Urinary bladder (tissue), 4 donors: Measurements from ENCODE around the gene HBB. TPM values are rescaled to one million over a fixed set of nuclear protein-coding genes. Genes with fewer than 3 reads are reported as not detected.

ENCODE experiments used
- DNase-seq: peaks from one replicate; pipeline ENCODE4 v3.0.0-alpha.2; 2015; ENCODE audit errors: extremely low spot score
- H3K27ac ChIP-seq: one replicate; pipeline ENCODE4 v1.5.1; 2013; ENCODE audit warnings: low read depth, mild to moderate bottlenecking, moderate library complexity
- H3K36me3 ChIP-seq: one replicate; pipeline ENCODE4 v1.6.1; 2013; ENCODE audit warnings: mild to moderate bottlenecking, moderate library complexity; ENCODE audit not compliant: insufficient read depth
- H3K4me1 ChIP-seq: one replicate; pipeline ENCODE4 v1.6.1; 2013; ENCODE audit warnings: mild to moderate bottlenecking, moderate library complexity; ENCODE audit not compliant: insufficient read depth
- H3K4me3 ChIP-seq: one replicate; pipeline ENCODE4 v1.5.1; 2013; ENCODE audit warnings: low read depth, low read length
- WGBS: extraction: QIAGEN DNeasy Blood & Tissue Kit; methylation state at CpG from one replicate; pipeline ENCODE4 v1.1.7; 2013; 5-methylcytosine and 5-hydroxymethylcytosine counted together
- polyA plus RNA-seq: library from polyadenylated mRNA; stranded (reverse); fragments of 200-250 nt; gene quantifications from one replicate; pipeline ENCODE4 v1.2.3, GENCODE V29; 2013
- total RNA-seq: library from RNA; depleted of rRNA; stranded (reverse); fragments of >200 nt; gene quantifications from one replicate; pipeline ENCODE4 v1.2.3, GENCODE V29; 2014
- donor health status: healthy with polysubstance abuse.
- donor health status: healthy.

The HBB gene
- total and polyA plus RNA-seq, 2 donors = 10.1 to 394 TPM

DNA sequence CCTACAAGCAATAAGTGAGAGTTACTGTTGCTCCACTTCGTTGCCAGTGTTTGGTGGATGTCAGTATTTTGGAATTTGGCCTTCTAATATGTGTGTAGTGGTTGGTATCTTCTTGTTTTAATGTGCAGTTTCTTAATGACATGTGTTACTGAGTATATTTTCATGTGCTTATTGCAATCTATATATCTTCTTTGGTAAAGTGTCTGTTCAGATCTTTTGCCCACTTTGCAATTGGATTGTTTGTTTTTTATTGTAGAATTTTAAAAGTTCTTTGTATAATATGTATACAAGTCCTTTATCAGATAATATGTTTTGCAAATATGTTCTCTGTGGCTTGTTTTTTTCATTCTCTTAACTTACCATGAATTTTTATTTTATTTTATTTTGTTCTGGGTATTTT lies 34.1 kb downstream of the HBB start:
- DNase-seq = no peak
- no peaks in the 10 kb centered on the region for H3K4me1 ChIP-seq
- WGBS = 25% methylated on average over 1 of the region's 1 CpG
- H3K36me3 ChIP-seq = no peaks in the 10 kb centered on the region
- H3K27ac ChIP-seq = no peak overlapping the region
- H3K4me3 ChIP-seq = no peak overlapping the region

DNA sequence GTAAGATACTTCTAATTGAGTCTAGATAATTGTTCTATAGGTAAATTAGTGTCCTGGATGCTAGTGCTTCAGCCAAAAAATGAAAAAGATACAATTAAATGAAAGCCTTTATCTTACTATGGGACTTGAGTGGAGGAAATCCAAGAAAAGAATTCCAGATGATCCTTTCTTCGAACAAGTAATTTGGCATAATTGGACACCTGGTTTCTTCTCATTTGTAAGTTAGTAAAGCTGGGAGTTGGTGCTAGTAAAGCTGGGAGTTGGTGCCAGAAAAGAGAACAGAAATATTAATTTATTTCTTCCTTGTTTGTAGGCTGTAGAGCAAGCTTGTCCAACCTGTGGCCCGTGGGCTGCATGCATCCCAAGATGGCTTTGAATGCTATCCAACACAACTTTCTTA lies 38.7 kb downstream of the HBB start:
- Histone ChIP-seq H3K36me3 (no peaks in the 10 kb centered on the region), H3K4me3 (no peak overlapping the region), H3K4me1 (no peaks in the 10 kb centered on the region), H3K27ac (no peak overlapping the region)
- no peak for DNase-seq
- WGBS = 85% methylated on average over 2 of the region's 2 CpGs

DNA sequence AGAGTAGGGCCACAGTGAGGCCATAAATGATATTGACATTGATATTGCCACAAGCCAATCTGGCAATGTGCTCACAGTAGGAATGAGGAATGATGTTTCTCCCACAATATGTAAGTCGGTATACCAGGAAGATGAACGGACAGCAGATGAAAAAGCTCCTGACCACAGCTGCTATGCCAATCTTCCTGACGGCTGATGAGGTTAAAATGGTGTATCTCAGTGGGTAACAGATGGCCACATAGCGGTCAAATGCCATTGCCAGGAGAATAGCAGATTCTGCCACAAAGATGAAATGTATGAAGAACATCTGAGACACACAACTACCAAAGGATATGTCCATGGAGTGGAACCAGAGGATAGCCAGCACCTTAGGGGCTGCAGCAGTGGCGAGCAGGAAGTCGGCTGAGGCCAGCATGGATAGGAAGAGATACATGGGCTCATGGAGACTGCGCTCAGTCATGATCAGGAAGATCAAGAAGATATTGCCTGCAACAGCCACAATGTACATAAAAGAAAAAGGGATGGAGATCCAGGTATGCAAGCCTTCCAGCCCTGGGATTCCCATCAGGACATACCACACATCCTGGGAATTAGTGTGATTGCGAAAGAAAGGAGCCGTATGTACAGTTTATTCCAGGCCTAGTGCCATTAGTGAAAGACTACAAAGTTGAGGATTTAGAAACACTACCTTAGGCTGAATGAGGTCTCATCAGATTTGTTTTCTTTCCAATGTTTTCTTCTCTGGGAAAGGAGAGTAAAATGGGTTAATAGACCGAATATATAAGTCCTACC lies 48.6 kb downstream of the HBB start:
- WGBS = 82% methylated on average over 10 of the region's 10 CpGs
- no peaks in the 10 kb centered on the region for H3K36me3 ChIP-seq
- no peaks in the 10 kb centered on the region for H3K4me1 ChIP-seq
- H3K27ac ChIP-seq = no peak overlapping the region
- DNase-seq = no peak
- no peak overlapping the region for H3K4me3 ChIP-seq

Other genes starting within 250 kb of the HBB start
- not detected for gene OR51L1, start 232.2 kb downstream of the HBB start, total RNA-seq
- not detected for gene OR51L1, start 232.2 kb downstream of the HBB start, polyA plus RNA-seq
- gene OR52J3, start 180.5 kb downstream of the HBB start, total RNA-seq = not detected
- gene OR52J3, start 180.5 kb downstream of the HBB start, polyA plus RNA-seq = not detected
- not detected for gene OR52E2, start 167.4 kb downstream of the HBB start, total RNA-seq
- not detected for gene OR52E2, start 167.4 kb downstream of the HBB start, polyA plus RNA-seq
- gene OR52E1, start 157.5 kb downstream of the HBB start, total RNA-seq = not detected
- gene OR52E1, start 157.5 kb downstream of the HBB start, polyA plus RNA-seq = not detected
- not detected for gene OR52A5, start 88.7 kb downstream of the HBB start, total RNA-seq
- gene OR52A5, start 88.7 kb downstream of the HBB start, polyA plus RNA-seq = not detected
- not detected for gene OR52A1, start 72.3 kb downstream of the HBB start, total RNA-seq
- gene OR52A1, start 72.3 kb downstream of the HBB start, polyA plus RNA-seq = not detected
- gene OR51V1, start 26.4 kb downstream of the HBB start, total RNA-seq = not detected
- gene OR51V1, start 26.4 kb downstream of the HBB start, polyA plus RNA-seq = not detected
- not detected for gene HBD, start 7.4 kb upstream of the HBB start, total RNA-seq
- gene HBD, start 7.4 kb upstream of the HBB start, polyA plus RNA-seq = not detected
- gene HBG1, start 22.8 kb upstream of the HBB start, total RNA-seq = 39.3 TPM
- not detected for gene HBG1, start 22.8 kb upstream of the HBB start, polyA plus RNA-seq
- 2,457 TPM for gene HBG2, start 27.7 kb upstream of the HBB start, total RNA-seq
- not detected for gene HBG2, start 27.7 kb upstream of the HBB start, polyA plus RNA-seq
- gene HBE1, start 42.9 kb upstream of the HBB start, total RNA-seq = 3.0 TPM
- 0.18 TPM for gene HBE1, start 42.9 kb upstream of the HBB start, polyA plus RNA-seq
- gene OR51B4, start 74.9 kb upstream of the HBB start, total RNA-seq = 2.0 TPM
- gene OR51B4, start 74.9 kb upstream of the HBB start, polyA plus RNA-seq = not detected
- gene OR51B2, start 97.2 kb upstream of the HBB start, total RNA-seq = 1.7 TPM
- not detected for gene OR51B2, start 97.2 kb upstream of the HBB start, polyA plus RNA-seq
- 4.3 TPM for gene OR51B5, start 116.5 kb upstream of the HBB start, total RNA-seq
- not detected for gene OR51B5, start 116.5 kb upstream of the HBB start, polyA plus RNA-seq
- not detected for gene OR51B6, start 124.4 kb upstream of the HBB start, total RNA-seq
- not detected for gene OR51B6, start 124.4 kb upstream of the HBB start, polyA plus RNA-seq
- gene OR51M1, start 156.7 kb upstream of the HBB start, total RNA-seq = not detected
- gene OR51M1, start 156.7 kb upstream of the HBB start, polyA plus RNA-seq = not detected
- not detected for gene OR51Q1, start 195.0 kb upstream of the HBB start, total RNA-seq
- not detected for gene OR51Q1, start 195.0 kb upstream of the HBB start, polyA plus RNA-seq
- gene OR51I1, start 214.4 kb upstream of the HBB start, total RNA-seq = 0.63 TPM
- gene OR51I1, start 214.4 kb upstream of the HBB start, polyA plus RNA-seq = not detected
- gene OR51I2, start 222.3 kb upstream of the HBB start, total RNA-seq = not detected
- not detected for gene OR51I2, start 222.3 kb upstream of the HBB start, polyA plus RNA-seq